OCI-LY1 (cell line): Measurements from ENCODE around the gene HEBP2.

ENCODE experiments used
- H2AFZ ChIP-seq: fragments of 200-600 bp; sonication (generic), shearing (Covaris generic); 2 replicates; pipeline ENCODE4 v1.6.0; 2014; ENCODE audit warnings: antibody characterized with exemption, mild to moderate bottlenecking, low read length
- H3F3A ChIP-seq: fragments of 200-600 bp; sonication (generic), shearing (Covaris generic); 2 replicates; pipeline ENCODE4 v1.6.0; 2014; ENCODE audit warnings: mild to moderate bottlenecking, antibody characterized with exemption, low read length, moderate library complexity; ENCODE audit not compliant: insufficient read depth
- H3K27ac ChIP-seq: fragments of 200-600 bp; sonication (generic); 2 replicates; pipeline ENCODE4 v1.5.1; 2014; ENCODE audit warnings: low read length, mixed run types, mild to moderate bottlenecking, low read depth; ENCODE audit not compliant: poor library complexity, severe bottlenecking
- H3K27me3 ChIP-seq: fragments of 200-600 bp; sonication (generic); 2 replicates; pipeline ENCODE4 v1.6.0; 2014; ENCODE audit warnings: antibody characterized with exemption, mild to moderate bottlenecking, low read length, moderate library complexity; ENCODE audit not compliant: insufficient read depth
- H3K36me3 ChIP-seq: fragments of 200-600 bp; sonication (generic); 2 replicates; pipeline ENCODE4 v1.6.1; 2014; ENCODE audit warnings: mild to moderate bottlenecking, antibody characterized with exemption, low read length, moderate library complexity, mixed read lengths; ENCODE audit not compliant: insufficient read depth
- H3K4me1 ChIP-seq: fragments of 200-600 bp; sonication (generic); 2 replicates; pipeline ENCODE4 v1.5.1; 2014; ENCODE audit warnings: mild to moderate bottlenecking, low read length, moderate library complexity; ENCODE audit not compliant: insufficient read depth, severe bottlenecking
- H3K4me2 ChIP-seq: fragments of 200-600 bp; sonication (generic), shearing (Covaris generic); 2 replicates; pipeline ENCODE4 v1.6.1; 2014; ENCODE audit warnings: low read length
- H3K4me3 ChIP-seq: fragments of 200-600 bp; sonication (generic); 2 replicates; pipeline ENCODE4 v1.5.1; 2014; ENCODE audit warnings: low read length, low read depth, mild to moderate bottlenecking, mixed read lengths; ENCODE audit not compliant: poor library complexity, severe bottlenecking
- H3K79me2 ChIP-seq: fragments of 200-600 bp; shearing (Covaris generic); 2 replicates; pipeline ENCODE4 v1.6.1; 2016; ENCODE audit warnings: mixed run types, low read length, mixed read lengths; ENCODE audit not compliant: insufficient read depth
- H3K9ac ChIP-seq: fragments of 200-600 bp; sonication (generic), shearing (Covaris generic); 2 replicates; pipeline ENCODE4 v1.6.1; 2014; ENCODE audit warnings: mild to moderate bottlenecking, low read length, mixed read lengths
- H3K9me2 ChIP-seq: fragments of 200-600 bp; sonication (generic), shearing (Covaris generic); 2 replicates; pipeline ENCODE4 v1.6.1; 2014; ENCODE audit warnings: low read depth, mild to moderate bottlenecking, low read length, mixed read lengths
- H3K9me3 ChIP-seq: fragments of 200-600 bp; shearing (Covaris generic); 2 replicates; pipeline ENCODE4 v1.6.1; 2014; ENCODE audit warnings: low read length, mixed read lengths
- H4K20me1 ChIP-seq: fragments of 200-600 bp; sonication (generic), shearing (Covaris generic); 2 replicates; pipeline ENCODE4 v1.6.0; 2016; ENCODE audit warnings: mild to moderate bottlenecking, low read length; ENCODE audit not compliant: insufficient read depth
- CTCF ChIP-seq: fragments of 200-600 bp; sonication (generic), shearing (Covaris generic); IDR thresholded peaks from 2 replicates; pipeline ENCODE4 v1.5.1; 2017; ENCODE audit warnings: mild to moderate bottlenecking, antibody characterized with exemption, low read length, moderate library complexity, mixed read lengths
- EZH2 ChIP-seq: fragments of 200-600 bp; sonication (generic), shearing (Covaris generic); IDR thresholded peaks from 2 replicates; pipeline ENCODE4 v1.8.0; 2017; ENCODE audit warnings: borderline replicate concordance, mixed run types, mild to moderate bottlenecking, antibody characterized with exemption, low read length, moderate library complexity, mixed read lengths

Gene HEBP2

GRCh38 chr6:138461647-138462046, 57.6 kb downstream of the HEBP2 start:
- no peak overlapping the region for H3K4me3 ChIP-seq
- H3K4me1 ChIP-seq, result no peaks in the 10 kb centered on the region
- no peaks in the 10 kb centered on the region for H3K79me2 ChIP-seq
- H3K9ac ChIP-seq, result no peak overlapping the region
- H3K9me2 ChIP-seq, result no peaks in the 10 kb centered on the region
- H3F3A ChIP-seq, result no peaks in the 10 kb centered on the region
- H3K36me3 ChIP-seq, result no peaks in the 10 kb centered on the region
- TF ChIP-seq CTCF (no peak), EZH2 (no peak)
- no peaks in the 10 kb centered on the region for H3K9me3 ChIP-seq
- no peak overlapping the region for H3K27ac ChIP-seq
- no peak overlapping the region for H3K4me2 ChIP-seq
- H4K20me1 ChIP-seq, result no peaks in the 10 kb centered on the region
- no peaks in the 10 kb centered on the region for H3K27me3 ChIP-seq
- no peak overlapping the region for H2AFZ ChIP-seq

GRCh38 chr6:138464085-138464484, 60.1 kb downstream of the HEBP2 start:
- Histone ChIP-seq H3K9me3 (no peaks in the 10 kb centered on the region), H3K79me2 (no peaks in the 10 kb centered on the region), H3F3A (no peaks in the 10 kb centered on the region), H4K20me1 (no peaks in the 10 kb centered on the region), H3K4me1 (no peaks in the 10 kb centered on the region), H3K36me3 (no peaks in the 10 kb centered on the region), H3K9ac (no peak overlapping the region), H3K4me2 (no peak overlapping the region), H3K27me3 (no peaks in the 10 kb centered on the region), H3K9me2 (no peaks in the 10 kb centered on the region), H3K4me3 (no peak overlapping the region), H3K27ac (no peak overlapping the region), H2AFZ (no peak overlapping the region)
- TF ChIP-seq CTCF (no peak), EZH2 (no peak)

GRCh38 chr6:138465007-138465645, 61.1 kb downstream of the HEBP2 start:
- Histone ChIP-seq H3F3A (no peaks in the 10 kb centered on the region), H3K9me3 (no peaks in the 10 kb centered on the region), H3K4me2 (no peak overlapping the region), H3K27ac (no peak overlapping the region), H3K27me3 (no peaks in the 10 kb centered on the region), H3K79me2 (no peaks in the 10 kb centered on the region), H3K4me1 (no peaks in the 10 kb centered on the region), H2AFZ (no peak overlapping the region), H3K4me3 (no peak overlapping the region), H3K9me2 (no peaks in the 10 kb centered on the region), H3K9ac (no peak overlapping the region), H3K36me3 (no peaks in the 10 kb centered on the region), H4K20me1 (no peaks in the 10 kb centered on the region)
- TF ChIP-seq EZH2 (no peak), CTCF (no peak)
